Stimulated activated effector memory CD8-positive, alpha-beta T cell treated with anti-CD3 and anti-CD28 coated beads, Interleukin-12 subunit alpha, Interleukin-12 subunit beta, amount 100 ng/mL, for 72 hours (primary cell): ENCODE data around the gene ANGPTL8.

Source experiments
- ATAC-seq: fragments of 150-1000 bp; cut with Tn5 transposase; 2 replicates; pipeline ENCODE4 v1.10.0; 2021
- DNase-seq, 2 donors: peaks; one replicate each; pipeline ENCODE4 v3.0.0; 2021 to 2022; ENCODE audit warnings: low spot score in 2 of 2
- H3K27ac Mint-ChIP-seq: one replicate; pipeline ENCODE4 v1.8.0; 2022; ENCODE audit warnings: mild to moderate bottlenecking, mixed read lengths
- H3K36me3 Mint-ChIP-seq: one replicate; pipeline ENCODE4 v1.8.0; 2022; ENCODE audit warnings: mild to moderate bottlenecking, mixed read lengths
- H3K4me1 Mint-ChIP-seq: one replicate; pipeline ENCODE4 v1.8.0; 2022; ENCODE audit warnings: mixed read lengths
- H3K4me3 Mint-ChIP-seq: one replicate; pipeline ENCODE4 v1.8.0; 2022; ENCODE audit warnings: mild to moderate bottlenecking, mixed read lengths
- H3K9me3 Mint-ChIP-seq: one replicate; pipeline ENCODE4 v1.8.0; 2022; ENCODE audit warnings: mixed read lengths

ANGPTL8 gene

DNA sequence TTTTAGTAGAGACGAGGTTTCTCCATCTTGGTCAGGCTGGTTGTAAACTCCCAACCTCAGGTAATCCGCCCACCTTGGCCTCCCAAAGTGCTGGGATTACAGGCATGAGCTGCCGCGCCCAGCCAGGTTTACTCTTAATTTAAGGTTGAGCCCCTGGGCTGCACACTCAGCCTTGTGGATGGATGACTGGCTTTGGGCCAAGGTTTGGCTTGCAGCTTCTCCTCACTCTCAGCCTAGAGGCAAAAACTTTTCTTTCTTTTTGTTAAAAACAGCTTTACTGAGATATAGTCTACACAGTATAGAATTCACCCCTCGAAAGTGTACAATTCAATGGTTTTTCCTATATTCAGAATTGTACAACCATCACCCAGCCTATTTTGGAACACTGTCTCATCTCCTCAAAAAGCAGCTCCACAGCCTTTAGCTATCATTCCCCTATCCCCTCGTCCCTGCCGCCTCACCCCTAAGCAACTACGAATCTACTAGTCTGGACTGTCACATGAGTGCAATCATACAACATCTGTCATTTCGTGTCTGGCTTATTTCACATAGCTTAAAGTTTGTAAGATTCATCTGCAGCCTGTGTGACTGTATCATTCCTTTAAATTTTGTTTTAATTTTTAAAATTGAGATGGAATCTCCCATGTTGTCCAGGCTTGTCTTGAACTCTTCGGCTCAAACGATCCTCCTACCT is 42.1 kb downstream of the ANGPTL8 start:
- Mint-ChIP-seq H3K4me3 (no peak overlapping the region), H3K4me1 (peaks cover 8% of the 10 kb centered on the region), H3K27ac (no peak overlapping the region), H3K9me3 (peaks cover 3% of the 10 kb centered on the region), H3K36me3 (no peaks in the 10 kb centered on the region)
- no peak for ATAC-seq
- no peak for DNase-seq

GRCh38 chr19:11284515-11284914 is 45.1 kb downstream of the ANGPTL8 start:
- Mint-ChIP-seq H3K4me3 (no peak overlapping the region), H3K36me3 (no peaks in the 10 kb centered on the region), H3K9me3 (peaks cover 2% of the 10 kb centered on the region), H3K4me1 (peaks cover 4% of the 10 kb centered on the region), H3K27ac (no peak overlapping the region)
- DNase-seq, result no peak
- no peak for ATAC-seq

DNA sequence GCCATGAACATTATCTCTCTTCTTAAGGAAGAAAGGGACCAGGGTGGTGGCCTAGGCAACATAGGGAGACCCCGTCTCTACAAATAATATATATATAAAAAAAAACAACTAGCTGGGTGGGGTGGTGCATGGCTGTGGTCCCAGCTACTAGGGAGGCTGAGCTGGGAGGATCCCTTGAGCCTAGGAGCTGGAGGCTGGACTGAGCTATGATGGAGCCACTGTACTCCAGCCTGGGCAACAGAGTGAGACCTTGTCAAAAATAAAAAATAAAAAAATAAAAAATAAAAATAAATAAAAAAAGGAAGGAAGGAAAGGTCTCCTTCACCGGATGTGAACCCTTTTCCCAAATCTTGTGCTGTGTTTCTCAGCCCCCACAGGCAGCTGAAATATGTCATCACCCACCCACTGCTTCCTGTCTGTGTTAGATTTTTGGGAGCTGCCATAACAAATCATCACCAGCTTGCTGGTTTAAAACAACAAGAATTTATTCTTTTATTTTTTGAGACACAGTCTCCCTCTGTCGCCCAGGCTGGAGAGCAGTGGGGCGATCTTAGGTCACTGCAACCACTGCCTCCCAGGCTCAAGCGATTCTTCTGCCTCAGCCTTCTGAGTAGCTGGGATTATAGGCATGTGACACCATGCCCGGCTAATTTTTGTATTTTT is 47.0 kb downstream of the ANGPTL8 start:
- H3K36me3 Mint-ChIP-seq, result no peaks in the 10 kb centered on the region
- H3K9me3 Mint-ChIP-seq, result no peaks in the 10 kb centered on the region
- no peak overlapping the region for H3K4me3 Mint-ChIP-seq
- no peak for ATAC-seq
- no peak overlapping the region for H3K27ac Mint-ChIP-seq
- DNase-seq, result no peak
- no peaks in the 10 kb centered on the region for H3K4me1 Mint-ChIP-seq

- DNase-seq (no peak), ATAC-seq (no peak)
- H3K9me3 Mint-ChIP-seq, result no peaks in the 10 kb centered on the region
- no peaks in the 10 kb centered on the region for H3K4me1 Mint-ChIP-seq
- H3K4me3 Mint-ChIP-seq, result no peak overlapping the region
- H3K27ac Mint-ChIP-seq, result no peak overlapping the region
- H3K36me3 Mint-ChIP-seq, result no peaks in the 10 kb centered on the region
These were observed 48.9 kb downstream of the ANGPTL8 start for GRCh38 chr19:11288349-11288748.

GRCh38 chr19:11290256-11290655 is 50.8 kb downstream of the ANGPTL8 start:
- H3K9me3 Mint-ChIP-seq, result no peaks in the 10 kb centered on the region
- no peak overlapping the region for H3K27ac Mint-ChIP-seq
- peaks cover 9% of the 10 kb centered on the region for H3K4me1 Mint-ChIP-seq
- DNase-seq, result no peak
- ATAC-seq, result no peak
- no peaks in the 10 kb centered on the region for H3K36me3 Mint-ChIP-seq
- H3K4me3 Mint-ChIP-seq, result no peak overlapping the region

GRCh38 chr19:11291415-11291814 is 52.0 kb downstream of the ANGPTL8 start:
- Mint-ChIP-seq H3K36me3 (no peaks in the 10 kb centered on the region), H3K4me3 (no peak overlapping the region), H3K9me3 (no peaks in the 10 kb centered on the region), H3K4me1 (peaks cover 9% of the 10 kb centered on the region), H3K27ac (no peak overlapping the region)
- ATAC-seq, result no peak
- DNase-seq, result no peak
